Keratinocyte (primary cell): Measurements from ENCODE around the gene DNMT3A. TPM values are rescaled to one million over a fixed set of nuclear protein-coding genes. Genes with fewer than 3 reads are reported as not detected.

ENCODE experiments used
- DNase-seq: peaks from one replicate; pipeline ENCODE4 v3.0.0-alpha.2; 2011; ENCODE audit warnings: low read depth, missing footprints, low spot score
- FAIRE-seq: peaks from 2 replicates; lab custom pipeline; 2011; peaks lifted over from hg19 to GRCh38; lab: Jason Lieb, UNC
- H2AFZ ChIP-seq: 2 replicates; pipeline ENCODE4 v1.6.0; 2012; ENCODE audit warnings: low read length, control low read depth, inconsistent platforms; ENCODE audit not compliant: control insufficient read depth
- H3K27ac ChIP-seq: 2 replicates; pipeline ENCODE4 v1.5.1; 2011; ENCODE audit warnings: low read length; ENCODE audit not compliant: control insufficient read depth, insufficient read depth
- H3K27me3 ChIP-seq: 3 replicates; pipeline ENCODE4 v1.6.0; 2011; ENCODE audit warnings: low read length; ENCODE audit not compliant: control insufficient read depth, insufficient read depth; ENCODE audit errors: extremely low read depth
- H3K36me3 ChIP-seq, 2 experiments: 2 replicates in 1 of 2; 3 replicates in 1 of 2; pipeline ENCODE4 v1.5.1; 2011; ENCODE audit warnings: low read length in 2 of 2, mild to moderate bottlenecking in 1 of 2; ENCODE audit not compliant: control insufficient read depth in 2 of 2, insufficient read depth in 2 of 2; ENCODE audit errors: extremely low read depth in 1 of 2
- H3K4me1 ChIP-seq: 3 replicates; pipeline ENCODE4 v1.5.1; 2011; ENCODE audit warnings: low read length; ENCODE audit not compliant: control insufficient read depth, insufficient read depth; ENCODE audit errors: extremely low read depth
- H3K4me2 ChIP-seq: 3 replicates; pipeline ENCODE4 v1.6.0; 2011; ENCODE audit warnings: low read depth, low read length; ENCODE audit not compliant: control insufficient read depth, insufficient read depth; ENCODE audit errors: extremely low read depth
- H3K4me3 ChIP-seq, 3 experiments: fragments of 200-600 bp in 1 of 3; sonication (generic) in 1 of 3; 2 replicates in 2 of 3; 3 replicates in 1 of 3; pipeline ENCODE4 v1.5.1; 2011 to 2016; ENCODE audit warnings: low read length in 3 of 3, mild to moderate bottlenecking in 3 of 3, control low read depth in 2 of 3, inconsistent platforms in 1 of 3, low read depth in 1 of 3, mixed read lengths in 1 of 3, mixed run types in 1 of 3, moderate library complexity in 1 of 3; ENCODE audit not compliant: control insufficient read depth in 2 of 3, insufficient read depth in 2 of 3; ENCODE audit errors: extremely low read depth in 1 of 3
- H3K79me2 ChIP-seq: 2 replicates; pipeline ENCODE4 v1.6.0; 2012; ENCODE audit warnings: low read length; ENCODE audit not compliant: control insufficient read depth, insufficient read depth
- H3K9ac ChIP-seq: 3 replicates; pipeline ENCODE4 v1.6.0; 2011; ENCODE audit warnings: low read length; ENCODE audit not compliant: control insufficient read depth, insufficient read depth; ENCODE audit errors: extremely low read depth
- H3K9me1 ChIP-seq: 3 replicates; pipeline ENCODE4 v1.6.0; 2011; ENCODE audit warnings: low read length; ENCODE audit not compliant: control insufficient read depth, insufficient read depth; ENCODE audit errors: extremely low read depth
- H3K9me3 ChIP-seq: 2 replicates; pipeline ENCODE4 v1.5.1; 2012; ENCODE audit warnings: low read depth, low read length; ENCODE audit not compliant: control insufficient read depth
- H4K20me1 ChIP-seq: 3 replicates; pipeline ENCODE4 v1.6.0; 2011; ENCODE audit warnings: low read length; ENCODE audit not compliant: control insufficient read depth, insufficient read depth; ENCODE audit errors: extremely low read depth
- EZH2 ChIP-seq: IDR thresholded peaks from one replicate; pipeline ENCODE4 v1.6.1; 2012; ENCODE audit warnings: inconsistent platforms, mild to moderate bottlenecking, low read length, moderate library complexity
- dilution Hi-C: fragments of 300-500 bp; cut with MboI; formaldehyde crosslinking; loops from one replicate; pipeline ENCODE4 v1.7.0; 2020; ENCODE audit warnings: low sequenced_read_pairs; ENCODE audit not compliant: extremely low pct_ligation_motif_present
- polyA plus RNA-seq, 5 experiments: library from polyadenylated mRNA; depleted of rRNA in 3 of 5; stranded (reverse) in 3 of 5; stranded (forward) in 1 of 5; unstranded in 1 of 5; fragments of >200 nt; gene quantifications; 1 replicate in 1 of 5; 2 replicates in 3 of 5; 3 replicates in 1 of 5; pipeline versions ENCODE4 v1.2.1 to v1.2.3, GENCODE V29; 2011 to 2012; ENCODE audit warnings: missing spikeins in 2 of 5, low read depth in 1 of 5, low replicate concordance in 1 of 5
- TF ChIP-seq, protein P1 (sequence below), 3 experiments: IDR thresholded peaks in 1 of 3; conservative IDR thresholded peaks in 1 of 3; optimal IDR thresholded peaks in 1 of 3; 2 replicates in 2 of 3; 3 replicates in 1 of 3; pipeline versions ENCODE3 to v1.5.1; 2011; ENCODE audit warnings: low read length in 3 of 3, mild to moderate bottlenecking in 3 of 3, moderate library complexity in 2 of 3, control low read depth in 1 of 3, inconsistent platforms in 1 of 3; ENCODE audit not compliant: insufficient read depth in 2 of 3; ENCODE audit errors: extremely low read depth in 1 of 3

DNMT3A gene
- polyA plus RNA-seq, 1 donor (not counting 4 experiments of a cell fraction or from before 2014, with no cell fraction given): 1.5 TPM

DNA sequence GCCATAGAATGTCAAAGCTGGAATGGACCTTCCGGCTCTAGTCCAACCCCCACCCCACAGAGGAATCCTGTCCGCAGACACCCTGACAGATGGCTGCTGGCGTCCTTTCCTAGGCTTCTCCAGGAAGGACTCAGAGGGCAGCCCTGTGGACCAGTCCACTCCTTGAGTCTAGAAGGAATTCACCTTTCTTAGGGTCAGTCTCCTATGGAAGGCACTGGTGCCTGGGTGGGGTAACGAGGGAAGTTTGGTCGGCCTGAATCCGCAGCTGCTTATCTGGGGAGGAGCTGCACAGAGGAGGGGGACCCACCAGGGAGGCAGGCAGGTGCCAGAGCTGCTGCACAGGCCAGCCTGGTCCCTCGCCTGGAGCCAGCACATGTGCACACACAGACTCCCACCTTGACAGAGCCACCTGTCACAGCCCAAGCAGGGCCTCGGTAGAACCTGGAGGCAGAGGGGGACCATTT lies 2.5 kb downstream of the DNMT3A start:
- H3K27ac ChIP-seq: no peak overlapping the region
- H3K9me1 ChIP-seq: no peaks in the 10 kb centered on the region
- no peaks in the 10 kb centered on the region for H3K9me3 ChIP-seq
- no peaks in the 10 kb centered on the region for H3K79me2 ChIP-seq
- no peak overlapping the region for H3K4me3 ChIP-seq
- no peak for TF ChIP-seq EZH2
- TF ChIP-seq, protein P1, sequence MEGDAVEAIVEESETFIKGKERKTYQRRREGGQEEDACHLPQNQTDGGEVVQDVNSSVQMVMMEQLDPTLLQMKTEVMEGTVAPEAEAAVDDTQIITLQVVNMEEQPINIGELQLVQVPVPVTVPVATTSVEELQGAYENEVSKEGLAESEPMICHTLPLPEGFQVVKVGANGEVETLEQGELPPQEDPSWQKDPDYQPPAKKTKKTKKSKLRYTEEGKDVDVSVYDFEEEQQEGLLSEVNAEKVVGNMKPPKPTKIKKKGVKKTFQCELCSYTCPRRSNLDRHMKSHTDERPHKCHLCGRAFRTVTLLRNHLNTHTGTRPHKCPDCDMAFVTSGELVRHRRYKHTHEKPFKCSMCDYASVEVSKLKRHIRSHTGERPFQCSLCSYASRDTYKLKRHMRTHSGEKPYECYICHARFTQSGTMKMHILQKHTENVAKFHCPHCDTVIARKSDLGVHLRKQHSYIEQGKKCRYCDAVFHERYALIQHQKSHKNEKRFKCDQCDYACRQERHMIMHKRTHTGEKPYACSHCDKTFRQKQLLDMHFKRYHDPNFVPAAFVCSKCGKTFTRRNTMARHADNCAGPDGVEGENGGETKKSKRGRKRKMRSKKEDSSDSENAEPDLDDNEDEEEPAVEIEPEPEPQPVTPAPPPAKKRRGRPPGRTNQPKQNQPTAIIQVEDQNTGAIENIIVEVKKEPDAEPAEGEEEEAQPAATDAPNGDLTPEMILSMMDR (optimal IDR thresholded peaks at IDR 0.05 in 1 of 3, IDR thresholded peaks at IDR 0.05 in 1 of 3, conservative IDR thresholded peaks at IDR 0.05 in 1 of 3; ENCODE audit: extremely low read depth in 1 of 3, insufficient read depth in 2 of 3, low read length in 3 of 3): no peak
- FAIRE-seq: no peak
- dilution Hi-C loops: no loop called here
- no peak overlapping the region for H2AFZ ChIP-seq
- no peak for DNase-seq
- H3K4me1 ChIP-seq: no peaks in the 10 kb centered on the region
- H3K36me3 ChIP-seq: peaks cover 0 to 2% of the 10 kb centered on the region in 2 experiments
- H3K4me2 ChIP-seq: no peak overlapping the region
- H3K27me3 ChIP-seq: no peaks in the 10 kb centered on the region
- H4K20me1 ChIP-seq: peaks cover 3% of the 10 kb centered on the region
- H3K9ac ChIP-seq: no peak overlapping the region

DNA sequence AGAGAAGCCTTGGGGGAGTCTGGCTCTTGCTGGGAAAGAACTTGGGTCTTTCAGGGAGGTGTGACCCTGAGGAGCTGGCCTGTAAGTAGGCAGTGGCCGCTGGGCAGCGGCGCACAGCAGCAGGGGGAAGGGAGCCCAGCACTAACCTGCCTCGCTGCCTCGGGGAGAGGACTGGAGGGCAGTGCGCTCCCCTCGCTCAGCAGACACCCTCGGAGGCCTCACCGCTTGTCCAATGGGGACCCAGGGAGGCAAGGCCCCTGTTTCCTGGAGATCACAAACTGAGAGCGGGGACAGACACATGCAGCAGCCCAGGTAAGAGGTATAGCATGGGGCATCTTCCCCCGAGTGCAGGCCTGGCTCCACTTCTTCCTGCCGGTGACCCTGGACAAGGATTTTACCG lies 3.3 kb downstream of the DNMT3A start:
- Histone ChIP-seq H3K9me3 (no peaks in the 10 kb centered on the region), H2AFZ (no peak overlapping the region), H4K20me1 (peaks cover 3% of the 10 kb centered on the region), H3K4me2 (no peak overlapping the region), H3K79me2 (no peaks in the 10 kb centered on the region), H3K4me3 (no peak overlapping the region), H3K36me3 (peaks cover 0 to 2% of the 10 kb centered on the region in 2 experiments), H3K27me3 (no peaks in the 10 kb centered on the region), H3K27ac (no peak overlapping the region), H3K9me1 (no peaks in the 10 kb centered on the region), H3K9ac (no peak overlapping the region), H3K4me1 (no peaks in the 10 kb centered on the region)
- dilution Hi-C loops: no loop called here
- DNase-seq (no peak), FAIRE-seq (no peak)
- no peak for TF ChIP-seq EZH2
- TF ChIP-seq, protein P1 (optimal IDR thresholded peaks at IDR 0.05 in 1 of 3, IDR thresholded peaks at IDR 0.05 in 1 of 3, conservative IDR thresholded peaks at IDR 0.05 in 1 of 3; ENCODE audit: extremely low read depth in 1 of 3, insufficient read depth in 2 of 3, low read length in 3 of 3): no peak
